Stimulated activated CD4-positive, alpha-beta T cell treated with anti-CD3 and anti-CD28 coated beads, Interleukin-4, amount 100 ng/mL, for 48 hours (primary cell): ENCODE results near the gene NEK6.

ENCODE experiments used
- DNase-seq, 2 donors: peaks; one replicate each; pipeline ENCODE4 v3.0.0-alpha.2; 2020; ENCODE audit warnings: low read depth in 2 of 2

The NEK6 gene

DNA sequence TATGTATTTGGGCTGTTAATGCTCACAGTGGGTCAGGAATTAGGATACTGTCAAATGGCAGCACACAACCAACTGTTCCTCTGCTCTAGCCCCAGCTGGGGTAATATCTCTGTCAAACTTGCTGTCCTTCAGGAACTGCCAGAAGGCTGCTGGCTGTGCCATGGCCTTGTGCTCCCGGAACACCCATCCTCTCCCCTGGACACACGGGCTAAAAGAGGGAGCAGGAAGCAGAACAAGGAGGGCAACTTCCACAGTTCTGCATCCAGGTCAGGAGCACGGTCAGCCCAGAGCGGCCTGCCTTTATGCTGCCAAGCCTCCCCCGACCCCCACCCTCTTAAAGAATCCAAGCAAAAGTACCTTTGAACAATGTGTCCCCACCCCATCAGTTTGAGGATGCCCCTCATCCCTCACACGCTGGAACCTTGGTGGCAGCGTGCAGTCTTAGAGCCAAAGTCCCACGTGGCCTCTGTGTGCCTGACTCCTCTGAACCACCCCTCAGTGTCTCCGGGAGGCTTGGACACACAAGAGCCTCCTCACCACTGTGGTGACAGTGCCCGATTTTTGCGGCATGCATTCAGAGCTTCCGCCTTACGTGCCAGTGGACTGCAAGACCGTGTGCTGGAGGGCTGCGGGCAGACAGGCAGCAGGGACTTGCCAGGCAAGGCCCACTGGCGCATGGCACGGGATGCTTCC lies 96.7 kb downstream of the NEK6 start:
- DNase-seq = no peak

DNA sequence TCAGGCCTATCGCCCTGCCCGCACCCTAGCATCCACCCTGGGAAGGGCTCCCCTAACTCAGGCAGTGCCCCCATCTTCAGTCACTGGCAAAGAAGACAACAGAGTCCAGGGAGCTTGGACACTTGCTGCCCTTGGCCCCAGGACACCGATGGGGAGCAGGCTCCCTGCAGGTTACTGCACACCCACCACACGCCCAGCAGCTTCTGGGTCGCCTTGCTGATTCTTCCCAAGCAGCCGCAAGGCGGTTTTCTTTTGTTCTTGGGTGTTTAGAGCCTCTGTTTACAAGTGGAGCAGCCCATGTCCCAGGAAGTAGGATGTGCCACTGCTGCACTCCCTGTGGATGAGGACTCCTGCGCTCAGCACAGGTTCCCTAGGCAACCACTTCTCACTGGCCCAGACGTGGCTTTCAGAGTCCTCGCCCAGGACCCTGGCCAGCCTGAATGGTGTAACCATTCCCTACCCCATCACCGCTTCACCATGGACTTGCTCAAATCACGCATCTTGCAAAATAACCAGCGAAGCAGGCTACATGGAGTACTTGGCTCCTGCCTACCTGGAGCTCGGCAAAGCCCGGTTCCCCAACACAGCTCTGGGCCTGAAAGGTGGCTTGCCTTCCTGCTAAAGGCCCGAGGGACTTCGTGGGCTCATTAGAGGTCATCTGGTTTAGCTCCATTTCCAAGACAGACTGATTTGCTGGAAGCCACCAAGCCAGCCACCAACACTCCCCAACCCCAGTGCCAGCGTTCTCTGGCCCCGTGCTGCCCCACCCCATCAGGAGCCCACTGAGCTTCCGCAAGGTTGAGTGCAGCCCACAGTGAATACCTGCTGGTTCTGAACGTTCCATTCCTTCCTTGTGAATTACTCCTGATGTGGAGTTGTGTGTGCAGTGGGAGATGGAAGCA lies 97.5 kb downstream of the NEK6 start:
- DNase-seq = no peak

DNA sequence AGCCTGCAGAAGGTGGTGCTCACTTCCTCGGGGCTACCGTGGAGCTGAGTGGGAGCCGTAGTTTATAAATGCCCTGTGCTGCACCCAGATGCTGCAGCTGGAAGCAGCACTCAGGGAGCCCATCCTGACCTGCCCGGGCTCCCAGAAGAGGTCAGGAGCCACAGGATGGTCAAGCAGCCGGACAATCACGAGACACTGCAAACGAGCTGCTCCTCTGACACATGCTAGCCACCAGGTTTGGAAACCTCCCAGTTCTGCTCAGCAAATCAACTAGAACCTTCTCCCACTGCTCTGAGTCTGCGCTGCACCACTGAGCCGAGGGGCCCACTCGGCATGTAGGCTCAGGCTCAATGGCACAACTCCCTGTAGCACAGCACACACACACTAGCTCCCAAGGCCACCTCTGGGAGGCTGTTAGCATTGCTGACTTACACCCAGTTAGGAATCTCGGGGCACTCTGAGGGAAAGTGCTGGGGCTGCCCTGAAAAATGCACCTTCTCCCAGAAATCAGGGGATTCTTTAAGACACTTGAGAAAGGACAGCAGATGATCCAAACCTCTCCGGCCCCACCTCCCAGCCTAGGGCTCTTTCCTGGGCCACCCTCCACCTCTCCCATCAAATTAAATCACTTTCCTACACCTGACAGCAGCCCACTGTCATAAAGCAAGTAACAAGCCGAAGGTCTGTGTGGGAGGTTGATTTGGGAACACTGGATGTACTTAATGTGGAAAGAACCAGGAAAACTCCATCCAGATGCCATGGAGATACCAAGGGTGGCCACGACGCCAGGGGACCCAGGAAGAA lies 98.4 kb downstream of the NEK6 start:
- no peak for DNase-seq

DNA sequence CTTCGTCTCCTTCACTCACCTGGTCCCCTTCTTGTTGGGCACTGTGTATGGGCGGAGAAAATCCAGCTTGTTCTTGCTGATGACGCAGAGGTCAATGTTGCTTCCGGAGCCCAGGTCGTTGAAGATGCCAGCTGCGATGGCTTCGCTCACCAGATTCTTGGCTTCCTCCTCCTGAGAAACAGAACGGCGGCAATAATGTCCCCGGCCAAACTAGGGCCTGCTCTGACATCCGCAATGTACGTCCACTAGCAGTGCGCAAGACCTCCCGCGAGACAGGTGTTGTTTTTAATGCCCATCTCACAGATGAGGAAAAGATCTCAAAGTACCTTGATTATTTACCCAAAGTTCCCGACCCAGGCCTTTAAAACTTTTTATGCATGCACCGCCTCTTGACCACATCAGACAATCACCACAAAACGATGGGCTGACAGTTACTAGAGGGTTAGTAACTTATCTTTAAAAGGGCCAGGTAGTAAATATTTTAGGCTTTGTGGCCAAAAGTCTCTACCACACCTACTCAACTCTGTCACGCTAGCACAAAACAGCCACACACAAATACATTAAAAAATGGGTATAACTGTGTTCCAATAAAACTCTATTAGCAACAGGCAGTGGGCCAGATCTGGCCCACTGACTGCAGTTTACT lies 99.1 kb downstream of the NEK6 start:
- DNase-seq = no peak

DNA sequence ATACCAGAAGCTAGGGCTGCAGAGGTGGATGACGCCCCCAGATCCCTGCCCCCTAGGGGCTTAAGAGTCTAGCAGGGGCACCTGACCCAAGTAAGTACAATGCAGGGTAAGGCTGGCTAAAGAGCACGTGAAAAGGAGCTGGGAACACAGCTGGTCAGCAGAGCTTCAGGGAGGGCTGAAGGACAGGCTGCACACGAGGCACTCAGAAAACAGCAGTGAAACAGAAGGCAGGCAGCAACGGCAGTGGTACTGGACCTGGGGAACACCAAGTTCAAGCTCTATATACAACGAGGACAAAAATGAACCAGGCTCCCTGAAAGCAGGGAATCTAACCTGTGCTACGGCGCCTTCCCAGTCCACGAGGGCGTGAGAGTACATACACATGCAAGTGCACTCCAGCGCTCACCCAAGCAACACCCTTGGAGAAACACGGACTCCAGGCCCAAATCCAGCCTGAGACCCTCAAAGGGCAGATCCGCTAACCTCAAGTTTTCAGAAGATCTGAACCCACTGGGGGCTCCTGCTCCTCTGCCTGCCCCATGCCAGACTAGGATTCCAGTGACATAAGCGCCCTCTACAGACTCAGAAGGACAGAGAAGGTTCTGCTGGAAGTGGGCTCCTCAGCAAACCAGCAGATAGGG lies 100.1 kb downstream of the NEK6 start:
- DNase-seq = no peak

DNA sequence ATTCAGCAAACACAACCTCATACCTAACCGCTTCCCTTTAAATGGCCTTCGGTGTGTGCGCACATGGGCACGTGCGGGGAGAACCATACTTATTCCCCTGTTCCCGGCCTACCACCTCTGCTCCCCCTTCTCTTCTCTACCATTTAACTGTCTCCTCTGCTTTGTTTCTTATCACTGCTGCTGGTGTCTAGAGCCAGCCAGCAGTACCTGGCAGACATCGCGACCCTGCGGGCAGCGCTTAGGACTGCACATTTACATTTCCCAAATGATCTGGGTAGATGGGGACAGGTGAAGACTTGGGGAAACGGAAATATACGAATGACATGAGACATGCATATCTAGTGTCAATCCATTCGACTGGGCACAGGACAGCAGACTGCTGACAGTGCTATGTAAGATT lies 100.9 kb downstream of the NEK6 start:
- no peak for DNase-seq

DNA sequence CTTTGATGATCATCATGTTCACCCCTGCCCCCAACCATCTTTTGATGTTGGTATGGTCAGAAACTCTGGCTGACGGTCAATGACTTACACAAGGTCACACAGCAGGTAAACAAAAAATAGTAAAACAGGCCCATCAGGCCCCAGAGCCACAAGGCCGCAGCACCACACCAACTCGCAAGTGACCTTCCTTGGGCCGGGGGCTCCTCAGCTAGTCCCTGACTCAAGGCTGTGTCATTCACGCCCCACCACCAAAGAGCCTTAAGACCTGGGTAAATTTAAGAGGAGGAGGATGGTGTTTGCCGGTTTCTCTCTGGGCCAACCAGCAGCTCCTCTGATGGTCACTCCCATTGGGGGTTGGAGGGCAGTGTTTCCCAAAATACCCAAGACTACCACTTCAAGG lies 101.7 kb downstream of the NEK6 start:
- DNase-seq = no peak

DNA sequence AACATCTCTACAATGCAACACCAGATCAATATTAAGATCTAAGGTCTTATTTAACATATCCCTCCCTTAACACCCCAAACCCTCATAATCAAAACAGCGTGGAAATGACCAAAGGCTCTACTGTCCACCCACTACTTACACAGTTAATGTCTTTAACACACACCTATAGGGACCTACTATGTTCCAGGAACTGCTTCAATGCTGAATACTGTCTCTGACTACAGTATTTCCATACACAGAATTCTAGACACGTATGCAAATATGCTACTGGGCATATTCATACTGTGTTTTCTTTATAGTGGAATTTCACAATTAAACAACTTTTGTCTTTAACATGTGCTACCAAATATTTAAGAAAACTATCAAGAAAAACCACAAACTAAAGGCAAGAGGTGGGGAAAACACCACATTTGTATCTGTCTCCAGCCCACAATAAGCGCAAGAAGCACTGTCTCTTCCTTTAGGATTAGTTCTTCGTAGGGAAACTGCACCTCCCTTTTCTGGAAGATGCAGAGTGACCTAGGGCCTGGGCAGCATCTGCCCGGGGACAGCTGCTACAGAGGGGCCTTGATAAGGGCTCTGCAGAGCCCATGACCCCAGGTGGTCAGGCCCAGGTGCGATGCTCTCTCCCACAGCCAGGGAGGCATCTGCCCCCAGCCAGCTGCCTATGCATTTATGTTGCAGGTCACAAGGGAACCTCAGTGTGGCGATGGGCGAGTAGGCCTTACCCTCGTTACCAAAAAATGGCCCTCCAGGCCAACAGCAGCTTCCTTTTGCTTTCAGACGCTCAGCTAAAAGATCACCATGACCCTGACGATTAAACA lies 102.3 kb downstream of the NEK6 start:
- DNase-seq = no peak

DNA sequence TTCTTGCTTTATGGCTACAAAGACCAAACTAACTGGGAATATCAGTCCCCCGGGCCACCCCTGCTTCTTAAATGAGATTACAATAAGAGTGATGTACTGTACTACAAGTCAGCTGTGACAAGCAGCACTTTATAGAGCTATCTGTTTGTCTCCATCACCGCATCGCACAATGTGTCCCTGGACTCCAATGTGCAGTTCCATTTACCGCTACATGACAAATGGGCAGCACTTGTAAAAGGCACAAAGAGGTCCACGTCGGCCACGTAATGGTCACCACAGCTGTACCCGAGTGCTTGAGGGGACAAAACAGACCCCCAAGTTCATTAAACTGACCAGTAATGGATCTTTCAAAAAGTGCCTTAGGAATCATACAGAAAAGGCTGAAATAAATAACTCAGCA lies 103.4 kb downstream of the NEK6 start:
- no peak for DNase-seq

DNA sequence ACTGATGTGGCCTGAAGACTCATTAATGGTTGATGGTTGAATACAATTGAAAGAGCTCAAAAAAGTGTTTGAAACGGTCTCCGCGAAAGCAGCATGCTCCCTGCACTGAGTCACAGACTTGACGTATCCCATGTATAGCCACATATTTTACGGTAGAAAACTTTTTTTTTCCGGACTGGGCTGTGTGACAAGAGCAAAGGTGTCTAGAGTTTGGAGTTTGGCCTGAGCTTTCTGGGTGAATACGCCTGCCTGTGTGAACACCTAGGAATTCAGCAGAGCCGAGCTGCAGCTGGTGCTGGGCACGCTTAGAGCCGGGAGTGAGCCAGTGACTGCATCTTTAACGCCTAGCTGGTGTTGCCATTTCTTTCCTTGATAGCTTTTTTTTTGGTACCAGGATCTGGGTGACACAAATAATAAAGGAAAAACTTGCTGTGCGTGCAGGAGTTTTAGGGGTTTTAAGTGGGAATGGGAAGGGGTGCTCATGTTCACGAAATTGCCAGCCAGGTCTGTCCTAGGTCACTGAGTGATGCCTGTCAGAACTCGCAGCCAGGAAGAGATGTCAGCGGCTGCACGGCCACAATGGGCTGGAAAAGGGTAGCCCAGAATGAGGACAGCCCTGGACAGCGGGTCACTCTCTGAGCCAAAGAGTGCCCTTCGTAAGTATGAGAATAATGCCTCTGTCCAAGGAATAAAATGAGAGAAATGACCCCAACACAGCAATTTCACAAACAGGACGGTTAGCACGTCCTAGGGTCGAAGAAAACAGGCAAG lies 105.8 kb downstream of the NEK6 start:
- DNase-seq = no peak

DNA sequence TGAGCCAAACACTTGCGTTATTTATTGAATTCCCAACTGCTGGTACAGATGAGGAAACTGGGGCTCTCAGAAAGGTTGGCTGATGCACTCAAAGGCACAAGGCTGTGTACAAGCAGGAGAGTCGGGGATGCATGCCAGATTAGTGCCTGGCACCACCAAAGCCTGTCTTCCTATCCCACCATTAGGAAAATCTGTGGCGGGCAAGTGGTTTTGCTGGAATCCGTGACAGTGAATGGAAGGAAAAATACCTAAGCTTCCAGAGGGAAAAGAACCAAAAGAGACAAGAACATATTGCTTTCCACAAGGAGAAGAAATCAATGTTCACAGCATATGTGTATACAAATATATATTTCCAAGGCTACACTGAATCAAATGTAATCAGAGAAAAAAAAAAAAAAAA lies 106.4 kb downstream of the NEK6 start:
- DNase-seq = no peak

DNA sequence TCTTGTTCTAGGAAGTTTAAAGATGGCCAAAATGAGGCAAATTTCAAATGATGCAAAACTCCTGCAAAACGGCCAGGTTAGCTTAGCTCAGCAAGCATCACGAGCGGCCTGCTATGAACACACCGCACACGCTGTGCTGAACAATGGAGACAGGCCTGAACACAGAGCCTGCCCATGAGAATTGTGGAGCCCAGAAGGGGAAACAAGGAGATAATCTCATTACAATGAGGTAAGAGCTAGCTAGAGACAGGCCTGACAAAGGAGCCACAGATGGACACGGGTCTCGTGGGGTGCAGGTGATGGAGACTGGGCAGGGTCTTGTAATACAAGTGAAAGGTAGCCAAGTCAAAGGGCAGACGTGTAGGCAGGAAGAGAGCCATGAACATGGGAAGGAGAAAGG lies 107.3 kb downstream of the NEK6 start:
- no peak for DNase-seq

DNA sequence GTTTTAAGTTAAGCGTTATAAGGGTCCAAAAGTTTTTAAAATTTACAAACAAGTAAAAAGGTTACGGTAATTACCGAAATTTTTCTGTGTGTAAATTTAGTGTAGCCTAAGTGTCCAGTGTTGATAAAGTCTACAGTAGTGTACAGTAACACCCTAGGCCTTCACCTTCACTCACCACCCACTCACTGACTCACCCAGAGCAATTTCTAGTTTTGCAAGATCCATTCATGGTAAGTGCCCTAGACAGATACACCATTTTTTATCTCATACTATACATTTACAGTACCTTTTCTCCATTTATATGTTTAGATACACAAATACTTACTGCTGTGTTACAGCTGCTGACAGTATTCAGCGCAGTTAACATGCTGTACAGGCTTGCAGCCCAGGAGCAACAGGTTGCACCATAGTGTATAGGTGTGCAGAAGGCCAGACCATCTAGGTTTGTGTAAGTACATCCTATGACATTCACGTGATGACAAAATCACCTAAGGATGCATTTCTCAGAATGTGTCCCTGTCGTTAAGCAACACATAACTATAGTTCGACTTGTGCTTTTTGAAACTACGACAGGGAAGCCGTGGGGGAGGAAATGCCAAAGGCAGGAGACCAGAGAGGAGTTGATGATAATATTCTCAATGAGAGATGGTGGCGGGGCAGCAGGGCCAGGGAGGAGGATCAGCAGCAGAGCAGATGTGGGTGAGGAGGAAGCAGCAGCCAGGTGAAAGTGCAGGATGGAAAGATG lies 108.9 kb downstream of the NEK6 start:
- DNase-seq = no peak

DNA sequence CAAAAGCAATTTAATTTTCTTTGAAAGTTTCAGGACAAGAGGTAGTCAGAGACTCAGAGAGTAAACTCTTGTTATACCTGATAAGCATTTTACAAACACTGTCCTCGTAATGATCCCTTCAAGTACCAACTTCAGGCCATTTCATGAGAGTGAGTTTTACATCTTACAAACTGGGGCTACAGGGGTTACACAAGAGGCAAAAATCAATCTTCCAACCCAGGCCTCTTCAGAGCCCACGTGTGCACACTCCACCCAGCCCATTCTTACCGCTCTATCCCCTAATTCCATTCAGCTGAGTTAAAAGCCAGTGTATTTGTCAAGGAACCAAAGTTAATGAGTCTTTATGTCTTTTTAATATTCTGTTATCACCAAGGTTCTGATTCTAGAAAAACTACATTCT lies 110.9 kb downstream of the NEK6 start:
- DNase-seq = no peak

DNA sequence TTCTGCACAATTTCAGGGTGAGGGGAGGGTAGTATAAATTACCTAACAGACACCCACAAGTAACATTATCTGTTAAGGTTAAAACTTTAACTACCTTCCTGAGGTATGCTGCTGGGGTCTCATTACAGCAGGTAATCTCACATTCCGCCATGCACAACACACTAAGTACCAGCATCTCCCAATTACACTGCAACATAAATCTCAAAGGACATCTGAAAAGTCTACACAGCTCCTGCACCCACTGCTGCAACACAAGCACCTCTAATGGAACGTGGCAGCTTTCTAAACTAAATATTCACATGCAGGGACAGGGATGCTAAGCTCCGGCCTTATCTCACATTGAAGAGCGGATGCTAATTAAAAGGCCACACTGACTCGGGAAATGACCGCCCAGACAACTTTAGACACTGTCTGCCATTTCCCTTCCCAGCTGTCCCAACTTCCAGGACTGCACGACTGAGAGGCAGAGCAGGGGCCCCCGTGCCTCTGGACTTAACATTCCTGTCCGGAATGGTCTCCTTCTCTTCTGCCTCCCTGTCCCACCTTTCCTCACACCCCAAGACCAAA lies 111.6 kb downstream of the NEK6 start:
- DNase-seq = no peak

DNA sequence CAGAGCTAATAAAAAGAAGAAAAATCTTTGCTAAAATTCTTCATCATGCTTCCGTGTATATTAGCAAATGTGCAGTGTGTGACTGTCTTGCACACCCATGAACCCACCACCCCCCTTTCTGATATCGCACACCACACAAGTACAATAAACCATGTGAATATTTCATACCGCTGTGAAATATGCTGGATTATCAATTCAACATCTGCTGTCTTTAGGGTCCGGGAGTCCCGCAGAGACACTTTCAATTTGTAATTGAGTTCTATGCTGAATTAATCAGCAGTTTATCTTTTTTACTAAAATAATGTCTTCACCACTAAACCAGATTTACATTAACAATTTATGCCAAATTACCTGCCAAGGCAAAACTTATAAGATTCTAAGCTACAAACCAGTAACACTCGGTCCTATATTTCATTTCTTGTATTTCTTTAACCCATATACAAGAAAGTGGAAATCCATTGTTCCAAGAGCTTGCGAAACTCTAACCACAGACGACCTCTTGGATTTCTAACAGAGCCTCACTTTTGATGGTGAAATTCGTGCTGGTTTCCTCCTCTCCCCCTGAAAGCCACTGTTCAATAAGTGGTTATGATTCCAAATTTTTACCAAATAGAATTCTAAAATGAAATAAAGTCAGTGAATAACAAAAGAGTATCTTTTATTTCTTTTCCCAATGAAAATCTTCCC lies 113.3 kb downstream of the NEK6 start:
- no peak for DNase-seq

DNA sequence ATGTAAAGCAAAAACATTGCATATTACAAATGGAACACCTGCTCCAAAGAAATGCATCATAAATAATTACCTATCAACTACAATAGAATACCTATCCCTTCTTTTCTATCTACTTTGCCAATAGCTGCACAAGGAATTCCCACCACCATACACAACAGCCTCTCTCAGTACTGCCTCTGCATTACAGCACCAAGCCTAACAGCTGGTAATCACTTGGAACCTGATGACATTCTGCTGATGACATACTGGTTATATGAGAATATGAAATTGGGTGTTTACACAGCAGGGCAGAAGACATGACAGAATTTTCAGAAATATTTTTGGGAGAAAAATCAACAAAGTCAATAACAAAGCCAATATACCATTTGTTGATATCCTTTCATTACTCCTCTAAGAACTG lies 114.3 kb downstream of the NEK6 start:
- no peak for DNase-seq

DNA sequence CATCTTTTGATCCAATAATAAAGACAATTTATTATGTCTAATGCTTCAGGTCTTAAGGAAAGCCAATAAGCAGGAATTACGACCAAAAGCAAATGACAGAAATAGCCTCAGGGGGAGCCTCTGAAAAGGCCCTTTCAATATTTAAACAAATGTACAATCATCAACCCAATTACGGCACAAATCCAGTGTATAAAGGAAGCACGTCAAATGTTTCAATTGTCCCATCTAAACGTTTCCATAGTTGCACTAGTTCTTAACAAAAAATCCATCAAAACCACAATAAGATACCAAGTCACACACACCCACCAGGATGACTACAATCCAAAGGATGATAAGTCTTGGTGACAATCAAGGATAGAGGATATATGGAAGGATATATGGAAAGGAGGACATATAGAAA lies 115.6 kb downstream of the NEK6 start:
- no peak for DNase-seq
